GM21526 (cell line): ENCODE measurements around the gene CELSR1.
"Not testable (repeated sequence)": the region's sequence is repeated elsewhere in the genome, so short reads cannot be mapped to it uniquely, and the experiment has no call there.

ENCODE experiments used
- ATAC-seq: cut with Tn5 transposase; IDR thresholded peaks from one replicate; pipeline ENCODE4 v1.9.1; 2021; ENCODE audit warnings: moderate library complexity; ENCODE audit not compliant: unreplicated experiment, low FRiP score

CELSR1 gene

DNA sequence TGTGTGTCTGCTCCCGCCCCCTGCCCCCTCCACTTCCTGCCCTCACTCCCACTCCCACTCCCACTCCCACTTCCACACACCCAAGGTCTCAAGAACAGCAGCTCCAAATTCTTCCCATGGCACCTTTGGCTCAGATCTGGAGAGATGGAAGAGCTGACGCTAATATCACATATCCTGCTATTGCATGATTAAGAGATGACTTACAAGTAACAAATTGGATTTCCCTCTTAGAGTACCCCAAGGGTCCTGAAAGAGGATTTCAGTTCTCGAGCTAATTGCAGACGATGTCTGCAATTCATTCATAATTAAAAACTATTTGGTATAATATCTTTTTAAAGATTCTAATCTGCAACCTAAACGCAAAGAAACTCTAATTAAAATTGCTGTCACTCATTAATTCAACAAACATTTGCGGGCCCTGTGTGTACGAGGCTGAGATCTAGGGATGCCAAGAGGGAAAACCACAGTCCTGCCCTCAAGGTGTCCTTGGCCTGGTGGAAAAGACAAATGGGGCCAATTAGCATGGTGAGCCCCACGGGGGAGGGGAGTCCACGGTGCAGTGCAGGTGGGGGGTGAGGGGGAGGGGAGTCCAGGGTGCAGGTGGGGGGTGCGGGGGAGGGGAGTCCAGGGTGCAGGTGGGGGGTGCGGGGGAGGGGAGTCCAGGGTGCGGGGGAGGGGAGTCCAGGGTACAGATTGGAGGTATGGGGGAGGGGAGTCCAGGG lies 50.3 kb downstream of the CELSR1 start:
- ATAC-seq: no peak

GRCh38 chr22:46484861-46485595 lies 52.4 kb downstream of the CELSR1 start:
- no peak for ATAC-seq

DNA sequence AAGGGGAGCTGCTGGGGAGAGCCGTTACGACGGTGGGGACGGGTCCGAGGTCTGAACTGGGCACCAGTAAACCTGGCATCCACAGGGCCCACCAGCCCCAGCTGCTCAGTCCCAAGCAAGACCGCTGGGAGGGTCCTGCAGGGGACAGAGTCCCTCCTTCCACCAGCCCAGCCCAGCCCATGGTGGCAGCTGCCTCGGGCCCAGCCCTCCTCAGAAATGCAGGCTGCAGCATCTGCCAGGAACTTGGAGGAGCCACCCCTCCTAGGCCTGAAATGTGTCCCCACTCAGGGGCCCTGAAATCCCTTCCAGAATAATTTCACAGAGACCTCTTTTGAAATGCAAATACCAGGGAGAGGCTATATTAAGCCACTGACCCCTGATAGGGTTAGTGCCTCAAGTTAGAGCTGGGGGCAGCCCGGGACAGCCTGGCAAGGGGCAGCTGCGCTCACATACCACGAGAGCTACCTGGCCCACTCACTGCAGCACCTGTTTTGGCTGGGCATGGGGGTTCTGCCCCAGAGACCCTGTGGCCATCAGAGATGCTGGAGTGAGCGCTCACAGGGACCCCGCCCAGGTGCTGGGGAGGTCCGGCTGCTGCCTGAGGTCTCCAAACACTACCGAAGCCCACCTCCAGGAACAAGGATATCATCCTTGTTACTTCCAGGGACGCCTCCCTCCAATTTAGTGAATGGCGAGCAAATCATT lies 53.1 kb downstream of the CELSR1 start:
- ATAC-seq: no peak

DNA sequence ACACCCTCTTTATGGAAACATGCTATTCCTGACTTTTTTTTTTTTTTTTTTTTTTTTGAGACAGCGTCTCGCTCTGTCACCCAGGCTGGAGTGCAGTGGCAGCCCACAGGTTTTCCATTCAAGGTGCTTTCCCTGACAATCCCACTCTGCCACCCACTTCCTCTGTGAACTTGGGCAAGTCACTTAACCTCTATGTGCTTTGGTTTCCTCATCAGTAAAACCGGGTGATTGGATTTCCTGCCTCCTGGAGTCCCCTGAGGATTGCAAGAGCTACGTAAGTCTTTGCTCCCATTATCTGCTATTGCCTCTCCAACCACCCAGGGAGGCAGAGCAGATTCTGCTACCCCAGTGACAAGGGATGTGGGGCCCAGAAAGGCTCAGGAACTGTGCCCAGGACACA lies 54.1 kb downstream of the CELSR1 start:
- no peak for ATAC-seq

- no peak for ATAC-seq
Observed at GRCh38 chr22:46482056-46482675, 55.3 kb downstream of the CELSR1 start.

DNA sequence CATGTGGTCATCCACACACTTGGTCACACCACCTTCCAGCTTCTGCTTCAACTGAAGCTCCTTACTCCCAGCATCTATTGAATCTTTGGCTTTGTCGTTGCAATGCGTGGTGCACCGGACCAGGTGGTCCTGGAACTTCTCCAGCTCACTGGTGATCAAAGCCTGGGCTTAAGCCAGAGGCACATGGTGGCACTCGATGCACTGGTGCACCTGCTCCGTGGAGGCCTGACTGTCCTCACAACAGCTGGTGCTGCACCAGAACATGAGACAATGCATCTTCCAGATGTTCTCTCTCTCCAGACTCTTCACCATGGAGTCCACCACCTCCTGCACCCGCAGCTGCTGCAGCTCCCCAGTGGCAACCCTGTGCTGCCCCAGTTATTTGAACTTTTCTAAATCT lies 56.0 kb downstream of the CELSR1 start:
- ATAC-seq: no peak

- no peak for ATAC-seq
Observed at GRCh38 chr22:46480396-46480795, 57.0 kb downstream of the CELSR1 start.

DNA sequence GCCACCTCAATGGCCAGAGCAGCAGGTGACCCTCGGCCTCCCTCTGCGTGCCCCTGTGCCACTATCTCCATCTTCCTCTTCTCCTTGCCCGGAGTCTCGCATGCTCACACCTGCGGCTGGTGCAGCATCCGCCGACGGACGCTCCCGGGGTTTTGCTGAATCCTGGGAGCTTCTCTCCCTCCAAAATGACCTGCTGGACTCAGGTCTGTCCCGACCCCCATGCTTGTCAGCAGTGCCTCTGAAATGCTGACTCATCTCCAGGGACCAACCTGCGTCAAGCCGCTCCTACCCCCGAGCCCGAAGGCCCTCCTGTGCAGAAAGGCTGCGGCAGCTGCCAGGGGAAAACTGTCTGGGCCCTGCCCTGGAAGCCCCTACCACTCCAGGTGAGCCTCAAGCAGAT lies 58.4 kb downstream of the CELSR1 start:
- ATAC-seq: no peak

DNA sequence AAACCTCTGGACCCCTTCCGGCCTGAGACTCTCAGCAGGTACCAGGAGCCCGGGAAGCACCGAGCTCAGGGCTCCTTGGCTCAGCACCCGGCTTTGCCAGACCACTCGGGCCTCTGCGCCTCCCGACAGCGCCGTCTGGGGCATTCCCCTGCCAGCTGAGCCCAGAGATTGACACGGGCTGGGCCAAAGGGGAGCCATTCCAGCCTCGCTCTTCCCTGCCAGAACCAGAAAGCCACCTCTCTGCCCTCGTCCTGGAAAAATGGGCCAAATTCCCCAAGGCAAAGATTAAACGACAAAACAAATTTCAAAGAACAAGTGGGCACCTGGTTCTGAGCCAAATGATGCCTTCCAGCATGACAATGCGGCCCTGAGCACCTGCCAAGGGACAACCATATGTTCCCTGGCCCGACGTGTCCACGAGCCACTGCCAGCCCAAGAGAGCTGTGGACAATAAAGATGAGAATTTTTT lies 59.3 kb downstream of the CELSR1 start:
- no peak for ATAC-seq

DNA sequence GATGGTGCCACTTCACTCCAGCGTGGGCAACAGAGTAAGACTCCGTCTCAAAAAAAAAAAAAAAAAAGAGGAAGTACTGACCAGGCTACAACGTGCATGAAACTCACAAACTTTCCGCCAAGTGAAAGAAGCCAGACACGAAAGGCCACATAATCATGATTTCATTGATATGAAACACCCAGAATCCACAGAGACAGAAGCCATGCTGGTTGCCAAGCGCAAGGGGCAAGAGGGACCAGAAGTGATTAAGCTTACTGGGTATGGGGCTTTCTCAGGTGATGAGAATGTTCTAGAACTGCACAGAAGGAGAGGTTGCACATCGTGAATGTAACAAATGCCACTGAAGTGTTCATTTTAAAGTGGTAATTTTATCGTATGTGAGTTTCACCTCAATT lies 60.9 kb downstream of the CELSR1 start:
- no peak for ATAC-seq

DNA sequence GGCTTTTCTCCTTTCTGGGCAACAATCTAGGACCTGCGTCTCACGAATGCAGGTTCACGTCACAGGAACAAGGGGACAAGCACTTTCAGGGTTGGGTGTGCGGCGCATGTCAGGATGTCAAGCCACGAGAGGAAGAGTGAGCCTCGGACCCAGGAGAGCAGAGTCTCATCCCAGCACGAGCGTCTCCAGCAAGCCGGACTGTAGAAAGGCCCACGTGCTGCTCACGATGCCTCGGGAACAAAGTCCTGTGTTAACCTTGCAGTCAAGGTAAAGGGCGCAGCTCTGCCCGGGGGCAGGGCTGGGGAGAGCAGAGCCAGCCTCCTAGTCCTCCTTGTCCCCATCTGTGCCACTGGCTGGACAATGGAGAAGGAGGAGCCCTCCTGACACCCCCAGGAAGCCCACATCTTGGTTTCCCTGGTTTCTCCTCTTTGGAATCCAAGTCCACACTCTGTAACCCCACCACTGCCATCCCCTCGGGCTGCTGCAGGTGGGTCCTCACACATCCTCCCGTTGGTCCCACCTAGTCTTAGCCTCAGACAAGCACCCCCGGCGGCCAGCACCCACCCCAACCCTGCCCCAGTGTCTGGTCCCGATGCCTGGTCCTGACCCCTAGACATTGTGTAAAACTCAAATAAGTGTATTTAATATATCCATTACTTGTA lies 63.4 kb downstream of the CELSR1 start:
- ATAC-seq: no peak

DNA sequence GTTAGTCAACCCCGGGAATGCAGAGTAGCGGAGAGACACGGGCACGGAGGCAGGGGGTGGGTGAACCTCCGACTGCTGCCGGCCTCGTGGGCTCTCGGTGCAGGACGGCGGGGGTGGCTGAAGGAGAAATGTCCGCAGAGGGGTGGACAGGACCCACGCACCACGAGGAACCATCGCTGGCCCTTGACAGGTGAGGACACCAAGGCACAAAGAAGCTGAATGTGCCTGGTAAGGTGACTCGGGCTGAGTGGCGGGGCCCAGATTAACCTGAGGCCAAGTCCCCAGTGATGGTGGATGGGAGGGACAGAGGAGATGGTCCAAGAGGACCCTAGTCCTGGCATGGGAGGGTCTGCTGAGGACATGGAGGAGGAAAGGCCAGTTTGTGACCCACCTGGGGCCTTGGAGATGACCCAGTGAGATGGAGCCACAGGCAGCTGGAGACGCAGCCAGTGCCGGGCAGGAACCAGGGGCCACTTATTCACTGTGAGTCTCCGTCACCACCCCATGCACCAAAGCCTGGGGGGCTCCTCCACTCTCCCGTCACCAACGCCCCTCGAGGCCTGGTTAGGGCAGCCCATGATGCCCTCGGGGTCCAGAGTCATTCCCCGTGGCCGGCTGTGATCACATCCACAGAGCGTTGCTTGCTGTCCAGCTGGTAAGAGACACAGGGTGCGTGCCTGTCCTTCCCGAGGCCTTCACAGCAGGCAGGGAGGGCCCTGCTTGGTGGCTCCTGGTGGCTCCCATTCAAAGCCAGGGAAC lies 64.2 kb downstream of the CELSR1 start:
- no peak for ATAC-seq

GRCh38 chr22:46472722-46473016 lies 64.8 kb downstream of the CELSR1 start:
- ATAC-seq: no peak

- no peak for ATAC-seq
Observed at GRCh38 chr22:46471901-46472721, 65.3 kb downstream of the CELSR1 start.

DNA sequence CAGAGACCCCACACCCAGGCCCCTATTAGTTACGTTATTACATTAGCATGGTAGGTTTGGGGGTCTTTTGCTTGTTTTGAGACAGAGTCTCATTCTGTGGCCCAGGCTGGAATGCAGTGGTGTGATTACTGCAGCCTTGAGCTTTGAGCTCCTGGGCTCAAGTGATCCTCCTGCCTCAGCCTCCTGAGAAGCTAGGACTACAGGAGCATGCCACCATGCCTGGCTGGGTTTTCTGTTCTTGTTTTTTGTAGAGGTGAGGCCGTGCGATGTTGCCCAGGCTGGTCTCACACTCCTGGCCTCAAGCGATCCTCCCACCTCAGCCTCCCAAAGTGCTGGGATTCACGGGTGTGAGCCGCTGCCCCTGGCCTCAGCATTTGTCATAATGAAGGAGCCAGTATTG lies 66.1 kb downstream of the CELSR1 start:
- not testable (repeated sequence) for ATAC-seq

DNA sequence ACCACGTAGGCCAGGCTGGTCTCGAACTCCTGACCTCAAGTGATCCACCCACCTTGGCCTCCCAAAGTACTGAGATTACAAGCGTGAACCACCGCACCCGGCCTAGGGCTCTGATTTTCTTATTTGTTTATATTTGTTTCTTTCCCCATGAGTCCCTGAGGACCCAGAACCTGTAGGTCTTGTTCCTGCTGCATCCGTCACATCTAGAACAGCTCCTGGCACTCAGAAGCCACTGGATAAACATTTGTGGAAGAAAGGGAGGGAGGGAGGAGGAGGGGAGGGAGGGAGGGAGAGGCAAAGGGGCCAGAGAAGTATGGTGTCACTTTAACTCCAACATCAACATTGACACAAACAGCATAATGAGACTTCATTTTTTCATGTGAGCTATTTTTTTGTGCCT lies 67.7 kb downstream of the CELSR1 start:
- ATAC-seq: no peak

- ATAC-seq: no peak
Observed at GRCh38 chr22:46467006-46467405, 70.4 kb downstream of the CELSR1 start.

DNA sequence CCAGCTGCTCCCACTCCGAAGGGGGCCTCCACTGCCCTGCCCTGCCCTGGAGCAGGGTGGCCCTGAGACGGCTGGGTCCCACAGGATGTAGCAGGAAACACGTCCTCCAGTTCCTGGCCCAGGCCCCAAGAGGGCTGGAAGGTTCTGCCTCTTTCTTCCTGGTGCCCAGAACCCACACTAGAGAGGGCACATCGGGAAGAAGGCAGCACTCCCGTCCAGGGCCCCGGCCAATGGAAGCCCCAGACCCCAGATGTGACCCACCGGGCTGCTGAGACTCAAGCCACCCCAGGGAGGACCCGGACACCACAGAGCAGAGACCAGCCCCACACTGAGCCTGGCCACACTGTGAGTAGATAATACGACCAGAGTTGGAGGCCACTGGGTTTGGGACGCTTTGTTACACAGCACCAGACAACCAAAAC lies 71.2 kb downstream of the CELSR1 start:
- ATAC-seq: no peak

DNA sequence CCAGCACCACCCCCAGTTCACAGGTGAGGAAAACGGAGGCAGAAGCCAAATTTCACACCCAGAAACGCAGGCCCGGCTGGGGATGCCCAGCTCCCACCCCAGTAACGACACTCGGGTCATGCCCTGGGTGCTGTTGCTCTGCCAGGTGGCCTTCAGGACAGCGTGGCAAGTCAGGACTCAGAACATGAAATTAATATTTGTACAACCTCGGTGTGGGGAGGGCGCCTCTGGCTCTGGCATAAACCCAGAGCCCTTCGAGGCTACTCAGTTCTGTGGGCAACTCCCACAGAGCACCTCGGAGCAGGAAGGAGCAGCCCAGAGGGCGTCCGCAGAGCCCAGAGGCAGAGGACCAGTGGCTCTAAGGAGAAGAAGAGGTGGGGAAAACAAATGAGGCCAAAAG lies 71.6 kb downstream of the CELSR1 start:
- ATAC-seq: no peak
